OCI-LY3 (cell line): ENCODE results near the gene MAPKAP1.

Experiments used
- H2AFZ ChIP-seq: fragments of 200-600, 300-600 bp; shearing (Covaris generic); 2 replicates; pipeline ENCODE4 v1.6.0; 2014; ENCODE audit warnings: antibody characterized with exemption, low read depth, low read length
- H3K27ac ChIP-seq: fragments of 200-600, 300-600 bp; sonication (generic); 2 replicates; pipeline ENCODE4 v1.5.1; 2014; ENCODE audit warnings: mild to moderate bottlenecking, low read length, moderate library complexity, mixed read lengths
- H3K27me3 ChIP-seq: fragments of 200-600, 300-600 bp; sonication (generic); 2 replicates; pipeline ENCODE4 v1.6.1; 2014; ENCODE audit warnings: low read depth, low read length, mixed read lengths
- H3K36me3 ChIP-seq: fragments of 200-600, 300-600 bp; sonication (generic); replicated peaks from 2 replicates; pipeline ENCODE3; 2014; ENCODE audit warnings: low read depth, low read length, mixed read lengths
- H3K4me1 ChIP-seq: fragments of 300-600, 200-600 bp; sonication (generic); 2 replicates; pipeline ENCODE4 v1.6.1; 2014; ENCODE audit warnings: low read length, mixed read lengths
- H3K4me2 ChIP-seq: fragments of 200-600, 300-600 bp; sonication (generic); 2 replicates; pipeline ENCODE4 v1.6.1; 2014; ENCODE audit warnings: low read length, mixed read lengths
- H3K4me3 ChIP-seq: fragments of 300-600, 200-600 bp; sonication (generic); 2 replicates; pipeline ENCODE4 v1.5.1; 2014; ENCODE audit warnings: antibody characterized with exemption, mild to moderate bottlenecking, low read length, moderate library complexity
- H3K79me2 ChIP-seq: fragments of 300-600, 200-600 bp; shearing (Covaris generic); 2 replicates; pipeline ENCODE4 v1.6.1; 2014; ENCODE audit warnings: mild to moderate bottlenecking, low read length, mixed read lengths
- H3K9ac ChIP-seq: fragments of 300-600, 200-600 bp; shearing (Covaris generic); 2 replicates; pipeline ENCODE4 v1.6.0; 2014; ENCODE audit warnings: mild to moderate bottlenecking, low read length, moderate library complexity
- H3K9me3 ChIP-seq: fragments of 200-600, 300-600 bp; shearing (Covaris generic); 2 replicates; pipeline ENCODE4 v1.6.1; 2014; ENCODE audit warnings: low read length, mixed read lengths; ENCODE audit not compliant: insufficient read depth
- H4K20me1 ChIP-seq: fragments of 200-600, 300-600 bp; sonication (generic); 2 replicates; pipeline ENCODE4 v1.6.1; 2016; ENCODE audit warnings: low read length, mixed read lengths; ENCODE audit not compliant: insufficient read depth
- CTCF ChIP-seq: fragments of 200-600, 300-600 bp; sonication (generic); IDR thresholded peaks from 2 replicates; pipeline ENCODE4 v1.5.1; 2014; ENCODE audit warnings: antibody characterized with exemption, low read length, low read depth
- EZH2phosphoT487 ChIP-seq: fragments of 200-600 bp; shearing (Covaris generic); IDR thresholded peaks from 2 replicates; pipeline ENCODE4 v1.6.1; 2018; ENCODE audit warnings: antibody characterized with exemption, mixed run types, low read depth

The MAPKAP1 gene

GRCh38 chr9:125447202-125447802, 259.7 kb downstream of the MAPKAP1 start:
- H3K27me3 ChIP-seq, result no peaks in the 10 kb centered on the region

GRCh38 chr9:125446561-125447094, 260.4 kb downstream of the MAPKAP1 start:
- H3K27ac ChIP-seq, result no peak overlapping the region
- H3K27me3 ChIP-seq, result no peaks in the 10 kb centered on the region
- no peaks in the 10 kb centered on the region for H3K36me3 ChIP-seq
- H3K9ac ChIP-seq, result no peak overlapping the region
- peaks cover 4% of the 10 kb centered on the region; the same call in 1 of the 2 replicates for H4K20me1 ChIP-seq
- H3K4me2 ChIP-seq, result peak overlapping the region; percentile 31
- no peak overlapping the region for H3K4me3 ChIP-seq
- no peak for TF ChIP-seq CTCF
- TF ChIP-seq EZH2phosphoT487, result no peak
- no peak overlapping the region for H2AFZ ChIP-seq
- H3K4me1 ChIP-seq, result peaks cover 19% of the 10 kb centered on the region
- no peaks in the 10 kb centered on the region for H3K79me2 ChIP-seq
- H3K9me3 ChIP-seq, result no peaks in the 10 kb centered on the region

More at GRCh38 chr9:125447202-125447802, 259.7 kb downstream of the MAPKAP1 start:
- Histone ChIP-seq H3K36me3 (peaks cover under 1% of the 10 kb centered on the region), H3K4me3 (no peak overlapping the region), H3K4me1 (peaks cover 19% of the 10 kb centered on the region), H3K79me2 (no peaks in the 10 kb centered on the region), H3K27ac (no peak overlapping the region), H4K20me1 (peaks cover 4% of the 10 kb centered on the region; the same call in 1 of the 2 replicates), H3K9ac (no peak overlapping the region), H2AFZ (no peak overlapping the region), H3K9me3 (no peaks in the 10 kb centered on the region), H3K4me2 (peak overlapping the region; percentile 31)
- TF ChIP-seq CTCF, result no peak
- no peak for TF ChIP-seq EZH2phosphoT487

GRCh38 chr9:125444956-125445506, 262.0 kb downstream of the MAPKAP1 start:
- no peak overlapping the region for H3K4me3 ChIP-seq
- H3K79me2 ChIP-seq, result no peaks in the 10 kb centered on the region
- H4K20me1 ChIP-seq, result peaks cover 4% of the 10 kb centered on the region; the same call in 1 of the 2 replicates
- no peaks in the 10 kb centered on the region for H3K36me3 ChIP-seq
- H3K9ac ChIP-seq, result no peak overlapping the region
- TF ChIP-seq CTCF (no peak), EZH2phosphoT487 (no peak)
- no peaks in the 10 kb centered on the region for H3K9me3 ChIP-seq
- H3K4me2 ChIP-seq, result no peak overlapping the region
- H2AFZ ChIP-seq, result no peak overlapping the region
- H3K27ac ChIP-seq, result no peak overlapping the region
- peaks cover 19% of the 10 kb centered on the region for H3K4me1 ChIP-seq
- no peaks in the 10 kb centered on the region for H3K27me3 ChIP-seq

- Histone ChIP-seq H4K20me1 (peaks cover 4% of the 10 kb centered on the region; the same call in 1 of the 2 replicates), H3K9me3 (no peaks in the 10 kb centered on the region), H3K27ac (no peak overlapping the region), H3K36me3 (no peaks in the 10 kb centered on the region), H3K27me3 (no peaks in the 10 kb centered on the region), H3K4me2 (no peak overlapping the region), H3K4me3 (no peak overlapping the region), H2AFZ (no peak overlapping the region), H3K9ac (no peak overlapping the region), H3K79me2 (no peaks in the 10 kb centered on the region), H3K4me1 (peaks cover 14% of the 10 kb centered on the region)
- TF ChIP-seq CTCF (no peak), EZH2phosphoT487 (no peak)
These were observed 262.8 kb downstream of the MAPKAP1 start for GRCh38 chr9:125444166-125444565.
